ENCODE data around the gene NSG1. TPM values are rescaled to one million over a fixed set of nuclear protein-coding genes. Genes with fewer than 3 reads are reported as not detected.

NSG1 gene
- polyA plus RNA-seq, 2 of the 4 experiments (the other 2 are of a cell fraction): 0.26 to 0.34 TPM

- Histone ChIP-seq H3K4me3 (no peak overlapping the region), H3K4me2 (no peak overlapping the region), H3K4me1 (no peaks in the 10 kb centered on the region), H3K9me3 (no peaks in the 10 kb centered on the region), H3K27ac (no peak overlapping the region)
- 91% methylated on average over 5 of the region's 7 CpGs for WGBS (ENCODE audit: missing lambda C conversion rate)
- CTCF ChIA-PET: no interaction called here
- FAIRE-seq (no peak), ATAC-seq (no peak), DNase-seq (ENCODE audit: low read depth in 1 of 2, low spot score in 1 of 2) (no peak)
- TF ChIP-seq RARB (CRISPR knock-in tag; IDR thresholded peaks at IDR 0.05) (no peak), TFCP2L1 (CRISPR knock-in tag; IDR thresholded peaks at IDR 0.05) (no peak), MAFK (IDR thresholded peaks at IDR 0.05; ENCODE audit: partially characterized antibody) (no peak), HOXA7 (CRISPR knock-in tag; IDR thresholded peaks at IDR 0.05) (no peak), KDM1A (IDR thresholded peaks at IDR 0.05; ENCODE audit: low read depth) (no peak), NR3C1 (IDR thresholded peaks at IDR 0.05) (no peak), RAD21 (conservative IDR thresholded peaks at IDR 0.05 in 1 of 2, IDR thresholded peaks at IDR 0.05 in 1 of 2) (no peak), EHMT2 (IDR thresholded peaks at IDR 0.05; ENCODE audit: low read depth) (no peak), RNF2 (IDR thresholded peaks at IDR 0.05; ENCODE audit: borderline replicate concordance, low read depth) (no peak), JUNB (IDR thresholded peaks at IDR 0.05) (no peak), HES2 (IDR thresholded peaks at IDR 0.05) (no peak), CHD2 (IDR thresholded peaks at IDR 0.05; ENCODE audit: low read length, partially characterized antibody) (no peak), PHF8 (IDR thresholded peaks at IDR 0.05; ENCODE audit: borderline replicate concordance, low read depth) (no peak)
- TF ChIP-seq, protein P1, sequence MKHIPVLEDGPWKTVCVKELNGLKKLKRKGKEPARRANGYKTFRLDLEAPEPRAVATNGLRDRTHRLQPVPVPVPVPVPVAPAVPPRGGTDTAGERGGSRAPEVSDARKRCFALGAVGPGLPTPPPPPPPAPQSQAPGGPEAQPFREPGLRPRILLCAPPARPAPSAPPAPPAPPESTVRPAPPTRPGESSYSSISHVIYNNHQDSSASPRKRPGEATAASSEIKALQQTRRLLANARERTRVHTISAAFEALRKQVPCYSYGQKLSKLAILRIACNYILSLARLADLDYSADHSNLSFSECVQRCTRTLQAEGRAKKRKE (CRISPR knock-in tag; IDR thresholded peaks at IDR 0.05; ENCODE audit: low read depth): no peak
- TF ChIP-seq, protein P2, sequence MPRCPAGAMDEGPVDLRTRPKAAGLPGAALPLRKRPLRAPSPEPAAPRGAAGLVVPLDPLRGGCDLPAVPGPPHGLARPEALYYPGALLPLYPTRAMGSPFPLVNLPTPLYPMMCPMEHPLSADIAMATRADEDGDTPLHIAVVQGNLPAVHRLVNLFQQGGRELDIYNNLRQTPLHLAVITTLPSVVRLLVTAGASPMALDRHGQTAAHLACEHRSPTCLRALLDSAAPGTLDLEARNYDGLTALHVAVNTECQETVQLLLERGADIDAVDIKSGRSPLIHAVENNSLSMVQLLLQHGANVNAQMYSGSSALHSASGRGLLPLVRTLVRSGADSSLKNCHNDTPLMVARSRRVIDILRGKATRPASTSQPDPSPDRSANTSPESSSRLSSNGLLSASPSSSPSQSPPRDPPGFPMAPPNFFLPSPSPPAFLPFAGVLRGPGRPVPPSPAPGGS (IDR thresholded peaks at IDR 0.05): no peak
- POLR2A ChIA-PET: no interaction called here
Observed at GRCh38 chr4:4456351-4456750, 69.4 kb downstream of the NSG1 start.

DNA sequence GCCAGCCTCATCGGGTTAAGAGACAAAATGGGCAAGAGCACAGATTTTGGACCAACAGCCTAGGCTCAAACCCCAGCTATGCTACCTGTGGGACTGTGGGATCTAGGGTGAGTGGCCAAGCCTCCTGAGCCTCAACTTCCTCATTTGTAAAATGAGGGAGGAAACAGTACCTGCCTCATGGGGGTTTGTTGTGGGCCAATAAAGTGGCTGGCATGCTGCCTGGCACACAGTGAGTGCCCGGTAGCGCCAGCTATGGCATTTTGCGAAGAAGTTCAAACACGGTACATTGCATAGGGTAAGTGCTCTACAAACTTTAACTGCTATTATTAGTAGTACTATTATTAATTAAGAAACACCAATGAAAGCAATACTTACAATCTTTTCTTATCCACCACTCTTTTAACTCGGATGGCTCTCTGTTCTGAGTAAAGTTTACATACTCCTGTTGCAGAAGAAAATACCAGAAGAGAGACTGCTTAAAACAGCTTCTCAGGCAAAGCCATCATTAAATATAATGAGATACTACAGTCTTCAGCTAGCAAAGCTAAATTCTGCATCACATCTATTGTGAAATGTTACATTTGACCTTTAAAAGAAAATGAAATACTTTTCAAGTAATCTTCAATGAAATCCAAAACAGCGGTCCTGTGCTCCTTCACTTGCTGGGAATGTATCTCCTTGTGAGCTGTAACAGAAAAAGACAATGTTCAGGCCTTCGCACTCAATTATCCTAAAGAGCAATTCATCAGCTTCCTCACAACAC, 70.1 kb downstream of the NSG1 start:
- no peak for ATAC-seq
- POLR2A ChIA-PET: no interaction called here
- Histone ChIP-seq H3K4me2 (no peak overlapping the region), H3K9me3 (no peaks in the 10 kb centered on the region), H3K4me1 (no peaks in the 10 kb centered on the region), H3K27ac (no peak overlapping the region), H3K4me3 (no peak overlapping the region)
- DNase-seq (ENCODE audit: low read depth in 1 of 2, low spot score in 1 of 2): no peak
- WGBS (ENCODE audit: missing lambda C conversion rate): 92% methylated on average over 8 of the region's 8 CpGs
- TF ChIP-seq POLR2A (IDR thresholded peaks at IDR 0.05; ENCODE audit: low read length) (no peak), FOSL2 (IDR thresholded peaks at IDR 0.05) (no peak), FOSL2 (CRISPR knock-in tag; IDR thresholded peaks at IDR 0.05) (no peak), CHD4 (IDR thresholded peaks at IDR 0.05; ENCODE audit: borderline replicate concordance) (no peak)
- FAIRE-seq: no peak
- CTCF ChIA-PET: no interaction called here

GRCh38 chr4:4457803-4458553, 71.1 kb downstream of the NSG1 start:
- DNase-seq (ENCODE audit: low read depth in 1 of 2, low spot score in 1 of 2) (no peak), FAIRE-seq (no peak), ATAC-seq (no peak)
- WGBS (ENCODE audit: missing lambda C conversion rate): 84% methylated on average over 5 of the region's 5 CpGs
- H3K4me2 ChIP-seq: no peak overlapping the region
- H3K4me1 ChIP-seq: no peaks in the 10 kb centered on the region
- H3K4me3 ChIP-seq: no peak overlapping the region
- H3K9me3 ChIP-seq: no peaks in the 10 kb centered on the region
- POLR2A ChIA-PET: interaction anchor here (0.6 kb wide), 1 partner anchor 62 kb away, joined by 6 read pairs; no protein-coding TSS in a partner anchor
- CTCF ChIA-PET: no interaction called here
- H3K27ac ChIP-seq: no peak overlapping the region
- TF ChIP-seq HOXB5 (CRISPR knock-in tag; IDR thresholded peaks at IDR 0.05) (no peak), KDM5A (IDR thresholded peaks at IDR 0.05) (no peak), HEYL (CRISPR knock-in tag; IDR thresholded peaks at IDR 0.05) (no peak), ZSCAN20 (CRISPR knock-in tag; IDR thresholded peaks at IDR 0.05) (no peak), ZFP36 (IDR thresholded peaks at IDR 0.05; ENCODE audit: borderline replicate concordance, partially characterized antibody) (no peak), NFE2L2 (conservative IDR thresholded peaks at IDR 0.05; ENCODE audit: low read length) (no peak), EHMT2 (IDR thresholded peaks at IDR 0.05; ENCODE audit: low read depth) (no peak), MAZ (IDR thresholded peaks at IDR 0.05; ENCODE audit: borderline replicate concordance, low read depth, low read length) (no peak), ESRRA (IDR thresholded peaks at IDR 0.05; ENCODE audit: borderline replicate concordance, low read length) (no peak), NPAS2 (CRISPR knock-in tag; IDR thresholded peaks at IDR 0.05; ENCODE audit: borderline replicate concordance) (no peak), MYC (IDR thresholded peaks at IDR 0.05; ENCODE audit: borderline replicate concordance, low read length) (no peak), CHD2 (IDR thresholded peaks at IDR 0.05; ENCODE audit: low read length, partially characterized antibody) (no peak), KDM1A (IDR thresholded peaks at IDR 0.05; ENCODE audit: low read depth) (no peak), MAFK (IDR thresholded peaks at IDR 0.05; ENCODE audit: partially characterized antibody) (no peak), SMC3 (IDR thresholded peaks at IDR 0.05) (no peak), CEBPB (IDR thresholded peaks at IDR 0.05) (no peak)
